GM18520 (cell line): ENCODE results near the gene TRIM71.
A peak's percentile ranks its signal among the peaks of the same experiment; 100 is the strongest.

ENCODE experiments used
- ATAC-seq: cut with Tn5 transposase; IDR thresholded peaks from one replicate; pipeline ENCODE4 v1.9.1; 2021; ENCODE audit not compliant: unreplicated experiment

TRIM71 gene

DNA sequence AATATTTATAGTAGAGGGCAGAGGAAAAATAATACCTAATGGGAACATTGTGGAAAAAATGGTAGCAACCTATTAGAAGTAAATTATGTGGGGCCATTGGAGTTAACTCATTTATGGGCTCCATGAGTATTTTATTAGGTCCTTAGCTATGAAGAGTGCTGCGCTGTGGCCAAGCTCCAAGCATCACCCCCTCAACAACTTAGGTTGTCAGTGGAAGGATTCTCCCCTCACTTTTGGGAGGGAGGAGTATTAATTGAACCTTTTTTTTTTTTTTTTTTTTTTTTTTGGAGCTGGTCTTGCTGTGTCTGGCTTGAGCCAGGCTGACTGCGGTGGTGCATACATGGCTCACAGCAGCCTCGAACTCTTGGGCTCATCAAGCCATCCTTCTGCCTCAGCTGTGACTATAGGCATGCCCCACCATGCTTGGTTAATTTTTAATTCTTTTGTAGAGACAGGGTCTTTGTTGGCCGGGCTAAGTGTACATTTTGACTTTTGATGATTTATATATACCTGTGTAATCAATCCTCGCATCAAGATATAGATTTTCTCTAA, 45.2 kb downstream of the TRIM71 start:
- no peak for ATAC-seq

DNA sequence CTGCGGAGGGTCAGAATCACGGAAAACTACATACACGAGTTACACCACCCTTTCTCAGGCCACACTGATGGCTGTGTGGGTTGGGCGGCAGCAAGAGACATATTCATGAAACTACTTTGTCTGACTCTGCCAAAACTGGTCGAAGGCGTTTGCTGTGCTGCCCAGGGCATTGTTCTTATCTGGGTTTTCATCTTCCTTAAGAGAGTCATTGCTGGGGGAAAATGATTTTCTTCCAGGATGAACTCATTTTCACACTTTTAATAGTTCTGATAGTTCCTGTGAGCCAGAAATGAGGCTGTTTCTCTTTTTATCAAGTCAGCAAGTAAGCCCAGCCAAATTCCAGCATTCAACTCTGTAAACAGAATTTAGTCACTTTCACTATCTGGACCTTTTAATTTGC, 47.6 kb downstream of the TRIM71 start:
- no peak for ATAC-seq

DNA sequence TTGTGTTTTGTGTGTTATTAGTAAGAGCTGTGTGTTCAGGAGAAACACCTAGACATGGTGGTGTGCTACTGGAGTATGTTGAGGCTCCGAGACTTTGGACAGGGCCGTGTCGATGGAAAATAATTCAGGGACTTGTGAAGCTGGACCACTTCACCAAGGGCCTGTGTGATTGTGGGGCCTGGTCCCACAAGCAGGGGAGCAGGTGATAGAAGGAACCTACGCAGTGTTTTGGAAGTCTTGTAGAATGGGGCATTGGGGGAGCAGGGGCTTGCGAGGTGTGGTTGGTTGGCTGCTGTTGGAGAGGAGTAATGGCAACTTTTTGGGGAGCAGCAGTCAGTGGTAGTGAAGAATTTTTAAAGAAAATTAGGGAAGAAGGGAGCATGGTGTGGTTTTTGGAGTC, 48.7 kb downstream of the TRIM71 start:
- no peak for ATAC-seq

DNA sequence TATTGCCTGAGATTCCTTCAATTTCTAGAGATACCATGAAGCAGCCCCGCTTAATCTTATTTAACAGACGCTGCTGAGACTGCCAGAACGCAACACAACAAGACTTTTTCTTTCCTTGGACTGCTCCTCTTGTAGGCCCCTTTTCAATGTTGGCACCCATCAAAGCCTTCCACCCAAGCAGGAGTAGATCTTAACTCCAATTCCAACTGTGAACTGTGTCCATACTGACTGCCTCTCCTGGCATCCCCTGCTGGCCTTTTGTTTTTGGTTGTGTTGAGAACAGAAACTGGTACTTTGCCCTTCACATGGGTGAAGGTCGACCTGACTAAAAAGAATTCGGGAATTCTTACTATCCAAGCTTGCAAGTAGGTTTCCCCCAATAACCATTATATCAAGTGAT, 50.2 kb downstream of the TRIM71 start:
- ATAC-seq = no peak

DNA sequence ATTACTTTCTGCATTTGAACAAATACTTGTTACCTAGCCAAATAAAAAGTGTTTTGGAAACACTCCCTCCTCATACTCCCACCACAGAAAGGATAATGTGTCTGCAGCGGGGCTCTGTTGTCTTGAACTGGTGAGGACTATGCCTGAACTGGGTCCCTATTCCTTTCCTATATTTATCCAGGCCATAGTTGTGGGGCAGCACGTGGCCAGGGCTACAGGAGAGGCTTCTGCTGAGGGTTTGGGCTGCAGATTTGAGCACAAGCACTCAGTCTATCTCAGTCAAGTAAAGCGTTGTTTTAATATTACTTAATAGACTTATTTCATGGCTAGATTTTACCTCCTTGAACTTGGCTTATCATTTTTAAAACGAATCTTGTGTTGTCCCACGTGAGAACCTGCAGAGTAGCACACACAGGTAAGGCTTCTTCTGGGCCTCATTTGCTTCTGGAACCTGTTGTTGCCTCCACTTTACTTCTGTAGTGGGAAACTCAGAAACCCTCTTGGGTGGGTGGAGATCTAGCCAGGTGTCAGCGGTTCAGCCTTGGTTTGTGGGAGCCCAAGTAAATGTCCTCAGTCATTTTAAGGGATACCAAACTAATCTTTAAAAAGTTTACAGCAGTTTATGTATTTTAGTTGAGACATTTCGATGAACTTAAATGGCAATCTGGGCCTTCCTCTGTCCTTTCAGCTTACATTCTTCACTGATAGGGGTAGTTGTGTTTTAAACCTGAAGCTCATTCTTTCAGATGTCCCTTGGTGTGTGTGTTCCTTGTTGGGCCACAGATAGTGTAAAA, 51.1 kb downstream of the TRIM71 start:
- no peak for ATAC-seq

DNA sequence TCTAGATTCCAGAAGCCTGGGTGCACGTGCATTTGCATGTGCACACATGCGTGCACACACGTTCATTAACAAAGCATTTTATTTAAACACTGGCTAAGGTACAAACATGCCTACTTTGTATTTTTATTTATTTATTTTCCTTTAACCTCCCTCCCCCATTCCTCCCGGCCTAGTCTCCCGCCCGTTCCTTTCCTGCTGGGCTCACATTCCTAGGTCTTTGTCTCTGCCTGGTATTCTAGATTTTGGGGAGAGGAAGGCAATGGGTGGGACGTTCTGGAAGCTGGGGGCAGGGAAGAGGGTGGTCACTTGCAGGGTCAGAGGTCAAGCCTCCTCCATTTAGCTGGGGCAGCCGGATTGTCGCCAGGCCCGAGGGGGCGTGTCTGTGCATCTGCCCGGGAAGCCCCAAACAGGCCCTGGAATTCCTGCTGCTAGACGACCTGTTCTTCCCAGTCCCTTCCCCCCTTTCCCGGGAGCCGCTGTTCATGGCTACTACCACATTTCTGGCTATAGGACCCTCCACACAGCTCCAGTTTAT, 51.8 kb downstream of the TRIM71 start:
- no peak for ATAC-seq

DNA sequence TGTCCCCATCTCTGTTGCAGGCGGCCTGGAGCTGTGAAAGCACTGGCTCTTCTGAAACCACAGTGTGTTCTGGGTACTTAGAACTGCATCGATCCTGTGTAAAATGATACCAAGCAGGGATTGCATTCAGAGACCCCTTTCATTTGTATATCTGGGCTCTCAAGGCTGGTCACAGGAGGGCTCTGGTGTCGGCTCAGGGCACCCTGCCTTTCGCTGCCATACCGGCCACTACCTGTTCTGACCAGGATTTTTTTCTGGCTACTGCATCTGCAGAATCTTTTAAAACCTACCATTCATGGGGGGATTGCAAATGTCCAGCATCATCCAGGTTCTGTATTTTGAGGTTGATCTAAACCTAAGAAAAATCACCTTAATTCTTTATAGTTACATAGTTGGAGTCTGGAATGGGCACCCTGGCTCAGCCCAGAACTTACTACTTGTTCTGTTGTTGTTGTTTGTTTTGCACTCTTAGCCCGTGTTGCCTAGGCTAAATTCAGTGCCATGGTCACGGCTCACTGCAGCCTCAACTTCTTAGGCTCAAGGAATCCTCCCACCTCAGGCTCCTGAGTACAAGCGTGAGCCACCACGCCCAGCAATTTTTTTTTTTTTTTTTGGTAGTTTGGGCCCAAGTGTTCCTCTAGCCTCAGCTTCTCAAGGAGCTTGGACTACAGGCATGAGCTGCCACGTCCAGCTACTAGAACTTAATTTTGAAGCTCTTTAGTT, 52.7 kb downstream of the TRIM71 start:
- ATAC-seq = no peak

DNA sequence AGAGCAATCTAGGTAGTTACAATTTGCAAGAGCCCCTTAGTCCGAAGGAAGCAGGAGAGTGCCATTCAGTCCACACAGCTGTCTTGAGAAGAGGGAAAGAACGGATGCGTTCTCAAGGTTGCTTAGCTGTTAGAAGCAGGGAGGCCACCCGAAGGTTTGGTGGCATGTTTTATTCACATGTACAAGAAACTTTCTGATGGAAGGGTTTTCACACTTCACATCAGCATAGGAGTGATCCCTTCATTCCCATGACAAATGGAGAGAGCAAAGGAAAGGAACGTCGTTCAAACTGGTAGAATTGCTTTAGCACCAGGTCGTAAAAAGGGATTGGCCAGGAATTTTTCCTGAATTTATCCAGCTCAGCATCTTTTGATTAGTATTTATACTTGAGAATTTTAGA, 53.5 kb downstream of the TRIM71 start:
- no peak for ATAC-seq

DNA sequence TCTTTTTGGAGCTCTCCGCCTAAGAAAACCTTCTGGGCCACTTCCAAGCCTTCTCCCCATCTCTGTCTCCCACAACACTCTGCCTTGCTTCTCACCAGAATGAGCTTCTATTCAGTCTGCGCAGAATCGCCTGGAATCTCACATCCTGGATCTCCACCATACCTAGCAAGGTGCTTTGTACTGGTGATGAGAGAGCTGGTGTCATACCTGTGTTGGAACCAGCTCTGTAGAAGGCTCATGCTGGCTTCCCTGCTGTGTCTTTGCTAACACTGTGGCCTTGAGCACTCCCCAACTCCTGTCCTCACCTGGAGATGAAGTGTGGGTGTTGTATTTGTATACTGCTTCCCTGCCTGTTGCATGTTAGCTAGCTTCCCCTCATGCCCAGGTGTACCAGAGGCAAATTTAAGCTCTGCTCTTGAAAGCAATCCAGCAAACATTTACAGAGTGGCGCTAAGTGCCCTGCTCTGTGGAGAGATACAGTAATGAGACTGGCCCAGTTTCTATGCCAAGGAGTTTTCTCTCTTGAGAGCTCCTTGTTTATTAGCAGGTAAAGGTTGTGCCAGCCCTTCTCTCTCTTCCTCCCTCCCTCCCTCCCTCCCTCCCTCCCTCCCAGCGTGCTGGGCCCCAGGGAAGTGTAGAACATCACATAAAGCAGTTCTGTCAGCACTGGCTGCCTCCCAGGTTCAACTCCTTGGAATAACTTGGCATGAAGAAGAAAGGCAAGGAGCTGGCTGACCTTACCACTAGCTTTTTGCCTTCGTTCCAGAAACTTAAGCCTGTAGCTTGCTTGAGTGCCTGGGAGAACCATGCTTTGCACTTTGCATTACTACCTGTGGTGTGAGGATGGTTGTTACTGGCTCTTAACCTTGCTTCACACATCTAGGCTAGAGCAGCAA, 54.9 kb downstream of the TRIM71 start:
- no peak for ATAC-seq

DNA sequence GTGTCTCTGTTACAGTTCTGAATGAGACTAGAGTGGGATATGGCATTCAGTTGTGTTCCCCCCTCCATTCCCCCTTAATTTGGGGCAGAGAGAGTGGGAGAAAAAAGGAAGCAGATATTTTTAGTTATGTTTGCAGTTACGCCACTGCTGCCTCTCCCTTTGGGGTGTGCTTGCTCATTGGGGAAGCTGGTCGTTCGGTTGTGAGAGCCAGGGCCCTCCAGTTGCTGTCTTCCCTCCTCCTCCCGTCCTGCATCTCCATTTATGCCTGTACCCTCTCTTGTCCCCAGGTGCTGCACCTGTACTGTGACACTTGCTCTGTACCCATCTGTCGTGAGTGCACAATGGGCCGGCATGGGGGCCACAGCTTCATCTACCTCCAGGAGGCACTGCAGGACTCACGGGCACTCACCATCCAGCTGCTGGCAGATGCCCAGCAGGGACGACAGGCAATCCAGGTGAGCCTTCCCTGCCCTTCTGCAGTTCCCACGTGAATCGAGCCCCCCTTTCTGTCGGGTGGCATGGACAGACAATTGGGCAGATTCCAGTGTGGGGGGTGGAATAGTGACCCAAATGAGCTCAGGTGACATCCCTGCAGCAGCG, 55.8 kb downstream of the TRIM71 start:
- no peak for ATAC-seq

DNA sequence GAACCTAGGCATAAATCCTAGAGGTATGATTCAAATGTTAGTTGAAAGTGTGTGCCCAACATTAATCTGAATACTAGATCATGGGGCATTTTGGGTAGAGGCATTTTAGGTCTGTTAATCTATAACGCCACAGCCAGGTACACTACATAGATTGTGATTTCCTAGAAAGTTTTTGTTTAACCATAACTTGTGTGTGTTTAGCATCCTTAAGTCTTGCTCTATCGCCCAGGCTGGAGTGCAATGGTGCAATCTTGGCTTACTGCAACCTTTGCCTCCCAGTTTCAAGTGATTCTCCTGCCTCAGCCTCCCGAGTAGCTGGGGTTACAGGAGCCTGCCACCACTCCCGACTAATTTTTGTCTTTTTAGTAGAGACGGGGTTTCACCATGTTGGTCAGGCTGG, 59.1 kb downstream of the TRIM71 start:
- no peak for ATAC-seq

DNA sequence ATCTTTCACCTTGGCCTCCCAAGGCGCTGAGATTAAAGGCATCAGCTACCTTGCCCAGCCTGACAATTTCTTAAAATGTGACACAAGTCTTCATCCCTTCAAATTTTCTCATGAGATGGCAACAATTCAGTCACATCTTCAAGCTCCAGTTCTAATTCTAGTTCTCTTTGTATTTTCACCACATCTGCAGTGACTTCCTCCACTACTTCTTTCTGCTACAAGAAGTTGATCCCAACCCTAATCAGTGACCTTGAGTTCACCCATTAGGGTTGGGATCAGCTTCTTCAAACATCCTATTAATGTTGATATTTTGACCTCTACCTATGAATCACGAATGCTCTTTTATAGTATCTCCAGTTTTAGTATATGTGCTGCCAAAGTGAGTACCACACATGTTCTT, 59.8 kb downstream of the TRIM71 start:
- no peak for ATAC-seq

DNA sequence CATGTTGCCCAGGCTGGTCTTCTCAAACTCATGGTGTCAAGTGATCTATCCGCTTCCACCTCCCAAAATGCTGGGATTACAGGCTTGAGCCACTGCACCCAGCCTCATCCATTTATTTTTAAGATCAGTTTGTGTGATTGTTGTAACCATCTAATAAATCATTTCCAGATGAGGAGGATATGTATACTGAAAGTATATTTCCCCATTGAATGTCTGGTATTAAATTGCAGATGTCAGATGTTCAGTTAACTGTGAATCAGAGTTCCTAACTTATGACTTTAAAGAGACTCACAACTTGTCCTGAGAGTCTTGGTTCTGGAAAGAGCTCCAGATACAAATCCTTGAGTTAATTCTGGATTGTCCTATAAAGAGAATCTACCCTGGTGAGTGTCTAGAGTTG, 62.4 kb downstream of the TRIM71 start:
- ATAC-seq = no peak

DNA sequence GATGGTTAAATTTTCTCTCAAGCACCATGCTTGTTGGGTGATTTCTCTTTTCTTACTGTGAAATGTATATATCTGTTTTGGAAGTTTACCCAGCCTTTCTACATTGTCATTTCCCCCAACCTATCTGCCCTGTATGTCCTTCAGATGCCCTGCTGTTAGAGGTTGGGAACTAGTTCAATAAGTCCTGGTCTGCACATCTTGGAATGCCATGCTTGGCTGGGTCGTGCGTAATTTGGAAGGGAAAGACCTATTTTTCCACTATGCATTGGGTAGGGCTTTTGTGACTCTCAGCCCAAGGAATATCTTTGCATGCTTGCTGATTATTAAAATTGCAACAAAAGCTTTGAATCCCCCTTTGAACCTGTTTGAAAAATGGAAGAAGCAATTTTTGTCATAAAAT, 63.8 kb downstream of the TRIM71 start:
- no peak for ATAC-seq

DNA sequence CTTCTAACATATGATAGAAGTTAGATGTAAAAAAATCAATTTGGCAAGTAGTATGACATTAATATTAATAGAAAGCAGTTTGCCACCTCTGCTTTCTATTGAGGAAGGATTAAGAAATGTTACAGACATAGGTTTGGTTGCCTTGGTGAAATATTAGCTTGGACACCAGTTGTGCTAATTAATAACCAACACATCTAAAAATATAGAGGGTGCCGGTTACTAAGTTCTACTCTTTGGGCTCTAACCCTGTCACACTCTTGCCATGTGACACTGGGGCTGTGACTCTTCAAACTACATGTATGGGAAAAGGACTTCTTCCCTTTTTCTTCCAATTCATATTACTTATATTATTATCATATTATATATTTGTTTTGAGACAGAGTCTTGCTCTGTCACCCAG, 64.4 kb downstream of the TRIM71 start:
- ATAC-seq = no peak

DNA sequence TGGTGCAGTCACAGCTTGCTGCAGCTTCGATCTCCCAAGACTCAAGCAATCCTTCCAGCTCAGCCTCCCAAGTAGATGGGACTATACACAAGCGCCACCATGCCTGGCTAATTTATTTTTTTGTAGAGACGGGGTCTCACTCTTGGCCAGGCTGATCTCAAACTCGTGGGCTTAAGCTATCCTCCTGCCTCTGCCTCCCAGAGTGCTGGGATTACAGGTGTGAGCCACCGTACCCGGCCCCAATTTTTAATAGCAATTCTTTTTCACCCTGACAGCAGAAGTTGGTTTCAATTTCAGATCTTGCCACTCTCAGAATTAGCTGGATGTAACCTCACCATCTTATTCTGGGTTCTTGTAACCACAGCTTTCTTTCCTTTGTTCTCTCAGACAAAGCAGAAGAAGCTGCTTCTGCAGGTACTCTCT, 64.8 kb downstream of the TRIM71 start:
- ATAC-seq = peak; percentile 89

DNA sequence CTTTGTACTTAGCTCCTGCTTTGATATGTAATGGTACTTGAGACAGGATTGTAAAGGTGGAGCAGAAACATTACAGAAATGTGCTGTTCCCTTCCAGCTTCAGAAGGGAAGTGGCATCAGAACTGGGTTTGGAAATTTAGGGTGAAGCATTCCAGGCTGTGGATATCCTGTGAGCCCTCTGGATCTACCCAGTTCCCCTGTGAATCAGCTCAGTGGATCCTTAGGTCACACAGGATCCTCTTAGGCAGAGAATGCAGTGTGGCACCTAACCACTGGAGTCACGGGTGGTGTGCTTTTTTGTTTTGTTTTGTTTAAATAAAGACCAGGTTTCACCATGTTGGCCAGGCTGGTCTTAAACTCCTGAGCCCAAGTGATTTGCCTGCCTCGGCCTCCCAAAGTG, 66.0 kb downstream of the TRIM71 start:
- no peak for ATAC-seq

DNA sequence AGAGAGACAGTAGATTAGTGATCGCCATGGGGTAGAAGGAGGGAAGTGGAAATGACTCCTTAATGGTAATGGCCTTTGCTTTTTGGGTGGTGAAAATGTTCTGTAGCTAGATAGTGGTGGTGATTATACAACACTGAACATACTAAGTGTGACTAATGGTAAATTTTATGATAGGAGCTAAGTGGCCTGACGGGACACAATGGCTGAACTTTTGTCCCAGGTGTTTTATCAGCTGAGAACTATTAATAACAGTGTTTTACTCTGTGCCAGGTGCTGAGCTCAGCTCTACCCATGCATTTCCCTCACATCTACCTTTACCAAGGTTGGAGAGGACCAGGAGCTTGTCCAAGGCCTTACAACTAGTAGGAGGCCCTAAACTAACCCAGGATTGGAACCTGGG, 66.8 kb downstream of the TRIM71 start:
- ATAC-seq = no peak

DNA sequence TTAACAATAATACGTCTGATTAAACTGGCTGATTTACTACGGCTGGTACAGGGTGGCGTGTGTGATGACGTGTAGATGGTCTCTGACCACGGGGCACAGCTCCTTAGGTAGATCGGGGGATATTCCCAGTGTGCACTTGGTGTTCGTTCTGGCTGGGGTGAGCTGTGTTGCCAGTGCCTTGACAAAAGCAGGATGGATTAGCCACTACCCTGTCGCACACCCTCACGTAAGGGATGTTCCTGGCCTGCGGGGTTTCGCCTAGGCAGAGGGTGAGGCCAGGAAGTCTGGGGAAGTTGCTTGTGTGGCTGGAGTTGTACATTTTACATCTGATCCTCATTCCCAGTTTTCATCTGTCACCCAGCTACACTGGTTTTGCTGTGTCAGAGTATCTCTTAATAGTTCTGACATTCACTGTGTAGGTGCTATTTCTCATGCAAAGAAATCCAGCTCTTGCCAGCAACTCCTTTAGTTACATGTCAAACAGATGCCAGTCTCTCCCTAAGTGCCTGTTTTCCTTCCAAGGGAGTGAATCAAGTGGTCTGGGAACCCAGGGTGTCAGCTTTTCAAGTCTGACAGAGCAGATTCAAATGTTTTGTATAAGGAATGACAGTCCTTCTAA, 67.6 kb downstream of the TRIM71 start:
- ATAC-seq = no peak

DNA sequence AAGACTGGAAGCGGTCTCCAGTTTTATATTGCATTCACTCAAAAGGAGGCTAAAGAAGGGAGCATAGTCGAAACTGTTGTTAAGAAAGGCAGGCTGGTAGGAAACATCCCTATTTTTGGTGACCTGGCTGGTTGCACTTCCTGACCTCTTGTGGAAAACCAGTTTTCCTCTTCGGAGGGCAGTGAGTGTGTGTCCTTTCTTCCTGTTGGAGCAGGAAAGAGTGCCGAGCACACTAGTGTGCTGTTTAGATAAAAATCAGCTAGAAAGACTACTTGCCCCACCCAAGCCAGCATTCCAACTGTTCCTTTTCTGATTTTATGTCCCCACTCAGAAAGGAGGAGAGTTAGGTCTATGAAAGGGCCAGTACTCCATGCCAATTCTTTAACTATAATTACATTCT, 68.5 kb downstream of the TRIM71 start:
- ATAC-seq = no peak
